GM12878 (cell line): ENCODE results near the gene SCGN. TPM values are rescaled to one million over a fixed set of nuclear protein-coding genes. Genes with fewer than 3 reads are reported as not detected.

Experiments used
- ATAC-seq: fragments of 200-7000 bp; cut with Tn5 transposase; 3 replicates; pipeline ENCODE4 v1.9.1; 2020; ENCODE audit warnings: mild to moderate bottlenecking, moderate library complexity
- Bru-seq: library from RNA; stranded (reverse); fragments of 400-500 nt; gene quantifications from one replicate; lab custom pipeline; 2021; lab: Mats Ljungman, UMichigan
- BruChase-seq, 2 experiments: library from RNA; stranded (reverse); fragments of 400-500 nt; gene quantifications; one replicate each; lab custom pipeline; 2021; lab: Mats Ljungman, UMichigan
- BruUV-seq: library from RNA; stranded (reverse); fragments of 400-500 nt; replicated peaks from 2 replicates; lab custom pipeline; 2021; lab: Mats Ljungman, UMichigan
- CTCF ChIA-PET: fragments of 300-600 bp; sonication (Branson Sonifier 250); formaldehyde crosslinking; extraction: SDS; loops from one replicate; lab custom pipeline; 2021; ENCODE audit warnings: inconsistent platforms; lab: Yijun Ruan, JAX
- POLR2A ChIA-PET: fragments of 350-600 bp; formaldehyde crosslinking; extraction: SDS; loops from one replicate; lab custom pipeline; 2021; ENCODE audit warnings: inconsistent platforms; lab: Charles Lee
- RAD21 ChIA-PET: fragments of 300-600 bp; sonication (Branson Sonifier 250); formaldehyde crosslinking; loops from one replicate; lab custom pipeline; 2023; ENCODE audit warnings: antibody characterized with exemption; ENCODE audit not compliant: unreplicated experiment; lab: Charles Lee
- SMC1A ChIA-PET: fragments of 300-600 bp; sonication (Branson Sonifier 250); formaldehyde crosslinking; loops from one replicate; lab custom pipeline; 2023; ENCODE audit not compliant: unreplicated experiment, uncharacterized antibody; lab: Charles Lee
- DNase-seq: peaks from one replicate; pipeline ENCODE4 v3.0.0-alpha.2; 2011; ENCODE audit warnings: low read depth, low spot score
- FAIRE-seq: peaks from 3 replicates; lab custom pipeline; 2011; peaks lifted over from hg19 to GRCh38; lab: Jason Lieb, UNC
- H2AFZ ChIP-seq: 2 replicates; pipeline ENCODE4 v1.6.0; 2011; ENCODE audit warnings: low read depth, low read length, control low read depth; ENCODE audit not compliant: control insufficient read depth
- H3K27ac ChIP-seq: 2 replicates; pipeline ENCODE4 v1.5.1; 2011; ENCODE audit warnings: control low read depth; ENCODE audit not compliant: control insufficient read depth, insufficient read depth
- H3K27me3 ChIP-seq, 2 experiments: replicated peaks in 1 of 2; 2 replicates each; pipeline versions ENCODE4 v1.6.0 to v1.6.1; 2011; ENCODE audit warnings: low read length in 1 of 2; ENCODE audit not compliant: control insufficient read depth in 2 of 2, insufficient read depth in 2 of 2
- H3K36me3 ChIP-seq, 2 experiments: 2 replicates each; pipeline ENCODE4 v1.5.1; 2011; ENCODE audit warnings: low read length in 1 of 2; ENCODE audit not compliant: control insufficient read depth in 2 of 2, insufficient read depth in 2 of 2
- H3K4me1 ChIP-seq: 2 replicates; pipeline ENCODE4 v1.6.1; 2011; ENCODE audit warnings: mild to moderate bottlenecking, low read length, moderate library complexity, mixed read lengths; ENCODE audit not compliant: control insufficient read depth, insufficient read depth
- H3K4me2 ChIP-seq: 2 replicates; pipeline ENCODE4 v1.6.0; 2011; ENCODE audit warnings: control low read depth; ENCODE audit not compliant: control insufficient read depth, insufficient read depth
- H3K4me3 ChIP-seq: fragments of 200-600 bp; sonication (generic); 2 replicates; pipeline ENCODE4 v1.5.1; 2016
- H3K79me2 ChIP-seq: 2 replicates; pipeline ENCODE4 v1.6.0; 2011; ENCODE audit warnings: low read length; ENCODE audit not compliant: control insufficient read depth, insufficient read depth
- H3K9ac ChIP-seq: 2 replicates; pipeline ENCODE4 v1.8.0; 2011; ENCODE audit warnings: low read length, control low read depth, mixed read lengths; ENCODE audit not compliant: control insufficient read depth, insufficient read depth
- H3K9me3 ChIP-seq: replicated peaks from 3 replicates; pipeline ENCODE4 v1.5.1; 2011; ENCODE audit warnings: mild to moderate bottlenecking, low read length; ENCODE audit not compliant: control insufficient read depth, insufficient read depth
- H4K20me1 ChIP-seq: 2 replicates; pipeline ENCODE4 v1.6.0; 2011; ENCODE audit not compliant: control insufficient read depth, insufficient read depth
- JUNB ChIP-seq: IDR thresholded peaks from 2 replicates; pipeline ENCODE4 v1.6.1; 2016; ENCODE audit warnings: antibody characterized with exemption, mild to moderate bottlenecking
- WGBS: methylation state at CpG from one replicate; pipeline ENCODE4 v1.1.6; 2016; ENCODE audit warnings: low lambda C conversion rate; ENCODE audit not compliant: insufficient replicate concordance, insufficient coverage; ENCODE audit errors: missing lambda C conversion rate; 5-methylcytosine and 5-hydroxymethylcytosine counted together
- in situ Hi-C: fragments of 300-500 bp; cut with MboI; formaldehyde crosslinking; loops from 9 replicates; pipeline ENCODE4 v1.14.3; 2018; ENCODE audit warnings: mixed read lengths
- intact Hi-C: fragments of 100-400 bp; cut with micrococcal nuclease; formaldehyde crosslinking; loops from one replicate; pipeline ENCODE4 v1.14.2; 2022; ENCODE audit not compliant: unreplicated experiment
- long read RNA-seq, 2 experiments: library from polyadenylated mRNA; unstranded; transcript quantifications; one replicate each; pipeline ENCODE4 v2.0.0, GENCODE V29; 2019 to 2020
- polyA minus RNA-seq, 3 experiments: library from RNA; depleted of rRNA, polyadenylated mRNA; stranded (reverse); fragments of >200 nt; gene quantifications; 2 replicates each; pipeline ENCODE4 v1.2.3, GENCODE V29; 2011
- polyA plus RNA-seq, 11 experiments: library from polyadenylated mRNA; depleted of rRNA in 4 of 11; unstranded in 6 of 11; stranded (reverse) in 5 of 11; fragments of >200 nt; fragmentation: Nextera tagmentation in 4 of 11; fragmentation: Illumina TruSeq in 1 of 11; extraction: Ambion mirVana in 4 of 11; extraction: Trizol in 1 of 11; gene quantifications; 1 replicate in 1 of 11; 2 replicates in 10 of 11; pipeline versions ENCODE4 v1.2.1 to v1.2.3, GENCODE V29; 2011 to 2016; ENCODE audit warnings: inconsistent platforms in 2 of 11, missing spikeins in 2 of 11, low read depth in 1 of 11
- total RNA-seq, 4 experiments: library from RNA; depleted of rRNA in 3 of 4; stranded (reverse); fragments of >200 nt in 3 of 4; fragmentation: Illumina TruSeq in 1 of 4; extraction: Trizol in 1 of 4; gene quantifications; 2 replicates each; pipeline versions ENCODE4 v1.2.1 to v1.2.3, GENCODE V29; 2013 to 2021
- TF ChIP-seq, protein P1 (sequence below): IDR thresholded peaks from 2 replicates; pipeline ENCODE4 v1.6.1; 2012; ENCODE audit warnings: mild to moderate bottlenecking, low read depth, low read length

Gene SCGN, protein sequence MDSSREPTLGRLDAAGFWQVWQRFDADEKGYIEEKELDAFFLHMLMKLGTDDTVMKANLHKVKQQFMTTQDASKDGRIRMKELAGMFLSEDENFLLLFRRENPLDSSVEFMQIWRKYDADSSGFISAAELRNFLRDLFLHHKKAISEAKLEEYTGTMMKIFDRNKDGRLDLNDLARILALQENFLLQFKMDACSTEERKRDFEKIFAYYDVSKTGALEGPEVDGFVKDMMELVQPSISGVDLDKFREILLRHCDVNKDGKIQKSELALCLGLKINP
- total RNA-seq (2013; cell fraction: nucleolus; rRNA removed) = not detected in 2 replicates
- total RNA-seq (2014; rRNA removed) (not detected in 2 replicates), total RNA-seq (2014; rRNA removed; fragmentation: Illumina TruSeq; extraction: Trizol) (not detected in 2 replicates), total RNA-seq (2021) (not detected in 2 replicates), polyA plus RNA-seq (2011; rRNA removed) (not detected in 2 replicates), polyA plus RNA-seq (2014; fragmentation: Illumina TruSeq; extraction: Trizol) (not detected in 2 replicates), polyA plus RNA-seq (2014; fragmentation: Nextera tagmentation; extraction: Ambion mirVana) (not detected), polyA plus RNA-seq (2014; rRNA removed) (not detected in 2 replicates), polyA plus RNA-seq (2016; fragmentation: Nextera tagmentation; extraction: Ambion mirVana) (not detected), polyA minus RNA-seq (2011; rRNA and poly(A)+ RNA removed) (not detected in 2 replicates), Bru-seq, nascent RNA (percentile 10 among the genes with signal in this experiment), BruChase-seq, experiment 1, labeled RNA remaining after a 6-hour chase (percentile 11 among the genes with signal in this experiment), BruChase-seq, experiment 2, labeled RNA remaining after a 2-hour chase (percentile 16 among the genes with signal in this experiment)
- polyA plus RNA-seq (2011; ENCODE audit: low read depth) = not detected
- polyA plus RNA-seq (2011; cell fraction: cytosol; rRNA removed) = not detected in 2 replicates
- polyA plus RNA-seq (2011; cell fraction: nucleus; rRNA removed) = not detected in 2 replicates
- not detected in 2 replicates for polyA plus RNA-seq (2012)
- polyA minus RNA-seq (2011; cell fraction: cytosol; rRNA and poly(A)+ RNA removed) = not detected in 2 replicates
- polyA minus RNA-seq (2011; cell fraction: nucleus; rRNA and poly(A)+ RNA removed) = not detected in 2 replicates
- long read RNA-seq, experiment 1 = 0 reads
- long read RNA-seq, experiment 2, partial matches to known transcripts = 0 of 1 reads
- long read RNA-seq, experiment 2, other reads (novel, unspliced or antisense) = 1 of 1 reads

GRCh38 chr6:25652007-25652515, at the start of gene SCGN:
Gene SCGN (plus strand): TSS chr6:25652215. CDS start chr6:25652404, 189 bp downstream.
- Histone ChIP-seq H3K4me2 (no peak within 1 kb of the TSS), H3K4me1 (no peaks in the 10 kb centered on the region)
- RAD21 ChIA-PET = no interaction called here
- DNase-seq = no peak
- no peak for TF ChIP-seq JUNB
- TF ChIP-seq, protein P1, sequence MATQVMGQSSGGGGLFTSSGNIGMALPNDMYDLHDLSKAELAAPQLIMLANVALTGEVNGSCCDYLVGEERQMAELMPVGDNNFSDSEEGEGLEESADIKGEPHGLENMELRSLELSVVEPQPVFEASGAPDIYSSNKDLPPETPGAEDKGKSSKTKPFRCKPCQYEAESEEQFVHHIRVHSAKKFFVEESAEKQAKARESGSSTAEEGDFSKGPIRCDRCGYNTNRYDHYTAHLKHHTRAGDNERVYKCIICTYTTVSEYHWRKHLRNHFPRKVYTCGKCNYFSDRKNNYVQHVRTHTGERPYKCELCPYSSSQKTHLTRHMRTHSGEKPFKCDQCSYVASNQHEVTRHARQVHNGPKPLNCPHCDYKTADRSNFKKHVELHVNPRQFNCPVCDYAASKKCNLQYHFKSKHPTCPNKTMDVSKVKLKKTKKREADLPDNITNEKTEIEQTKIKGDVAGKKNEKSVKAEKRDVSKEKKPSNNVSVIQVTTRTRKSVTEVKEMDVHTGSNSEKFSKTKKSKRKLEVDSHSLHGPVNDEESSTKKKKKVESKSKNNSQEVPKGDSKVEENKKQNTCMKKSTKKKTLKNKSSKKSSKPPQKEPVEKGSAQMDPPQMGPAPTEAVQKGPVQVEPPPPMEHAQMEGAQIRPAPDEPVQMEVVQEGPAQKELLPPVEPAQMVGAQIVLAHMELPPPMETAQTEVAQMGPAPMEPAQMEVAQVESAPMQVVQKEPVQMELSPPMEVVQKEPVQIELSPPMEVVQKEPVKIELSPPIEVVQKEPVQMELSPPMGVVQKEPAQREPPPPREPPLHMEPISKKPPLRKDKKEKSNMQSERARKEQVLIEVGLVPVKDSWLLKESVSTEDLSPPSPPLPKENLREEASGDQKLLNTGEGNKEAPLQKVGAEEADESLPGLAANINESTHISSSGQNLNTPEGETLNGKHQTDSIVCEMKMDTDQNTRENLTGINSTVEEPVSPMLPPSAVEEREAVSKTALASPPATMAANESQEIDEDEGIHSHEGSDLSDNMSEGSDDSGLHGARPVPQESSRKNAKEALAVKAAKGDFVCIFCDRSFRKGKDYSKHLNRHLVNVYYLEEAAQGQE = peak; percentile 88
- TF ChIP-seq, all 136 proteins: peak for 1
- no peaks in the 10 kb centered on the region for H4K20me1 ChIP-seq
- no peak within 1 kb of the TSS for H3K27ac ChIP-seq
- H3K36me3 ChIP-seq = no peaks in the 10 kb centered on the region
- no peaks in the 10 kb centered on the region for H3K9me3 ChIP-seq
- no peaks in the 10 kb centered on the region for H3K79me2 ChIP-seq
- no peaks in the 10 kb centered on the region; a peak in 1 of 4 replicates for H3K27me3 ChIP-seq
- 35% methylated on average over 35 of the region's 35 CpGs for WGBS
- no peak within 1 kb of the TSS for H2AFZ ChIP-seq
- H3K4me3 ChIP-seq = no peak within 1 kb of the TSS
- CTCF ChIA-PET = interaction anchor here (1.3 kb wide), 1 partner anchor 11 kb away, joined by 3 read pairs; no protein-coding TSS in a partner anchor
- no peak for ATAC-seq
- in situ Hi-C loops = no loop called here
- no peak within 1 kb of the TSS for H3K9ac ChIP-seq
- SMC1A ChIA-PET = no interaction called here
- POLR2A ChIA-PET = interaction anchor here (0.6 kb wide), 1 partner anchor 1247 kb away, joined by 4 read pairs; no protein-coding TSS in a partner anchor
- intact Hi-C loops = no loop called here
- no TSS peak for BruUV-seq
- FAIRE-seq = no peak
